ENCODE measurements around the gene ULK2. TPM values are rescaled to one million over a fixed set of nuclear protein-coding genes. Genes with fewer than 3 reads are reported as not detected.

The ULK2 gene
- total RNA-seq, 1 donor from 2014 or later, result 24.5 TPM

DNA sequence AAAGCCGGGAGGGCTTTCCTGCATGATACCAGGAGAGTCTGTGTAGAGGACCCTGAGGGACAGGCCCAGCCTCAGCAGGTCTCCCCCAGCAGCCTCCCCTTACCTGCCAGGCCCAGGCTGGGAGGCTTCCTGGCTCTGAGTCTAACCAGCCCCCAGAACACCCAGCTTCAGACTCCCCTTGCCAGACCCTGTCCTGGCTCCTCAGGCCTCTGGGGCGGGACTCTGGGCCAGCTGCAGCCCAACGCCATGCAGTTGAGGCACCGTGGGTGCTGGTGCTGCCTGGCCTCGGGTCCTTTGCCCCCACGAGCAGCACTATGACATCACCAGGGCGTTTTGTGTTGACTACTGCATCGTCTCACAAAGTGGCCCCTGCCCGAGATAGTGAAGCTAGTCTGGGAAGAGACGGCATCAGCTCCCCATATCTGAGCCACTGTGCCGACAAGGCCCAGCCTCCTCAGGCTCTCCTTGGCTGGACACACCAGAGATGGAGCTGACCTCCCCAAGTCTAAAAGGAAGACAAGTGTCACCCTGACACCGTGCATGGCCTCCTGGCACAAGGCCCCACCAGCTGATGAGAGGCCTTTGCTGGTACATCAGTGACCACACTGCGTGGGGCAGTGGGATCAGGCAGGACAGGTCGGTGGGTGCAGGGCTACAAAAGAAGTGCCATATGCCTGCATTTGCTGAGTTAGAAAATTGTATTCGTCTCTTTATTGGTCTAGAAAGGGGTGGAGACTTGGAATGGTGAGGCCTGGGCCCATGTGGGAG, 130.2 kb downstream of the ULK2 start:
- H3K27me3 ChIP-seq (ENCODE audit: control insufficient read depth, insufficient read depth, low read length), result peaks cover 3% of the 10 kb centered on the region
- no peaks in the 10 kb centered on the region for H3K36me3 ChIP-seq (ENCODE audit: control insufficient read depth, insufficient read depth, low read length)
- H3K4me3 ChIP-seq (ENCODE audit: low read depth, low read length), result no peak overlapping the region
- TF ChIP-seq, protein P1, sequence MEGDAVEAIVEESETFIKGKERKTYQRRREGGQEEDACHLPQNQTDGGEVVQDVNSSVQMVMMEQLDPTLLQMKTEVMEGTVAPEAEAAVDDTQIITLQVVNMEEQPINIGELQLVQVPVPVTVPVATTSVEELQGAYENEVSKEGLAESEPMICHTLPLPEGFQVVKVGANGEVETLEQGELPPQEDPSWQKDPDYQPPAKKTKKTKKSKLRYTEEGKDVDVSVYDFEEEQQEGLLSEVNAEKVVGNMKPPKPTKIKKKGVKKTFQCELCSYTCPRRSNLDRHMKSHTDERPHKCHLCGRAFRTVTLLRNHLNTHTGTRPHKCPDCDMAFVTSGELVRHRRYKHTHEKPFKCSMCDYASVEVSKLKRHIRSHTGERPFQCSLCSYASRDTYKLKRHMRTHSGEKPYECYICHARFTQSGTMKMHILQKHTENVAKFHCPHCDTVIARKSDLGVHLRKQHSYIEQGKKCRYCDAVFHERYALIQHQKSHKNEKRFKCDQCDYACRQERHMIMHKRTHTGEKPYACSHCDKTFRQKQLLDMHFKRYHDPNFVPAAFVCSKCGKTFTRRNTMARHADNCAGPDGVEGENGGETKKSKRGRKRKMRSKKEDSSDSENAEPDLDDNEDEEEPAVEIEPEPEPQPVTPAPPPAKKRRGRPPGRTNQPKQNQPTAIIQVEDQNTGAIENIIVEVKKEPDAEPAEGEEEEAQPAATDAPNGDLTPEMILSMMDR (IDR thresholded peaks at IDR 0.05; ENCODE audit: insufficient read depth, low read length, poor library complexity, severe bottlenecking), result no peak
- no peak for DNase-seq (ENCODE audit: low read depth)

GRCh38 chr17:19736071-19736470, 131.7 kb downstream of the ULK2 start:
- TF ChIP-seq, protein P1 (IDR thresholded peaks at IDR 0.05; ENCODE audit: insufficient read depth, low read length, poor library complexity, severe bottlenecking), result no peak
- DNase-seq (ENCODE audit: low read depth), result no peak
- Histone ChIP-seq H3K36me3 (ENCODE audit: control insufficient read depth, insufficient read depth, low read length) (no peaks in the 10 kb centered on the region), H3K4me3 (ENCODE audit: low read depth, low read length) (no peak overlapping the region), H3K27me3 (ENCODE audit: control insufficient read depth, insufficient read depth, low read length) (peaks cover 8% of the 10 kb centered on the region)

DNA sequence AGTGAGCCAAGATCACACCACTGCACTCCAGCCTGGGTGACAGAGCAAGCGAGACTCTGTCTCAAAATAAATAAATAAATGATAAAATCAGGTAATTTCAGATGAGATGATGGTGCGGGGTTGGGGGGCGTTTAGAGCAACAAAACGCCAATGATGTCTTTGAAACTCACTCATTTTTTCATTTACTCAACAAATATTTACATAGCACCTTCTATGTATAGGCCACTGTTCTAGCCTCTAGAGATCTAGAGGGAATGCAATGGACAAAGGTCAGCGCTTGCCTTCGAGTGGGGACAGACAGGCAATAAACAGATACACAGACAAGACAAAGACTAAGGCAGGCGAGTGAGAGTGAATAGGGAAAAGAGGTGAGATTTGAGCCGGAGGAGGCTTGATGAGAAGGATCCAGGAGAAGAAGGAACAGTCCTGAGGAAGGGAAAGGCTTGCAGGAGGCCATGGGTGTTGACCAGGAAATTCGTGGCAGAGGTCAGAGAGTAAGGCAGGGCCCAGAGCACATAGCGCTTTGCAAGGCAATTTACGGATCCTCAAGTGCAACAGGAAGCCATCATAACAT, 133.7 kb downstream of the ULK2 start:
- DNase-seq (ENCODE audit: low read depth), result no peak
- no peaks in the 10 kb centered on the region for H3K36me3 ChIP-seq (ENCODE audit: control insufficient read depth, insufficient read depth, low read length)
- H3K27me3 ChIP-seq (ENCODE audit: control insufficient read depth, insufficient read depth, low read length), result peaks cover 10% of the 10 kb centered on the region
- no peak overlapping the region for H3K4me3 ChIP-seq (ENCODE audit: low read depth, low read length)
- TF ChIP-seq, protein P1 (IDR thresholded peaks at IDR 0.05; ENCODE audit: insufficient read depth, low read length, poor library complexity, severe bottlenecking), result no peak

DNA sequence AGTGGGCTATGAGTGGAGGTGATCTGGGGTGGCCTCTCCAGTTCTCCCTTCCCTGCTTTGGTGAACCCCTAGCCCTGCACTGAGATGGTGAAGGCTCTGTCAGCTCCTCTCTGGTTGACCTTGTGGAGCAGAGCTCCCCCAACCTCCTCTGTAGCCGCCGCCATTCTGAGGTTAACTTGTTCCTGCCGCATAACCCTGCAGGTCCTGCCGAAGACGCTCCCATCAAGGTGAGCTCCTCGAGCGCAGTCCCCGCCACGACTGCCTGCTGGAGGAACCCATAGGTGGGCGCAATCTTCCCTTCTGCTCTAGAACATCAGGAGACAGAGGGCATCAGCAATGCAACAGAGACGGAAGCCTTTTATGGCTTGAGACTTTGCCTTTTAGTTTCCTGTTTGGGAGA, 136.1 kb downstream of the ULK2 start:
- TF ChIP-seq, protein P1 (IDR thresholded peaks at IDR 0.05; ENCODE audit: insufficient read depth, low read length, poor library complexity, severe bottlenecking), result no peak
- Histone ChIP-seq H3K27me3 (ENCODE audit: control insufficient read depth, insufficient read depth, low read length) (peaks cover 10% of the 10 kb centered on the region), H3K36me3 (ENCODE audit: control insufficient read depth, insufficient read depth, low read length) (no peaks in the 10 kb centered on the region), H3K4me3 (ENCODE audit: low read depth, low read length) (no peak overlapping the region)
- no peak for DNase-seq (ENCODE audit: low read depth)

DNA sequence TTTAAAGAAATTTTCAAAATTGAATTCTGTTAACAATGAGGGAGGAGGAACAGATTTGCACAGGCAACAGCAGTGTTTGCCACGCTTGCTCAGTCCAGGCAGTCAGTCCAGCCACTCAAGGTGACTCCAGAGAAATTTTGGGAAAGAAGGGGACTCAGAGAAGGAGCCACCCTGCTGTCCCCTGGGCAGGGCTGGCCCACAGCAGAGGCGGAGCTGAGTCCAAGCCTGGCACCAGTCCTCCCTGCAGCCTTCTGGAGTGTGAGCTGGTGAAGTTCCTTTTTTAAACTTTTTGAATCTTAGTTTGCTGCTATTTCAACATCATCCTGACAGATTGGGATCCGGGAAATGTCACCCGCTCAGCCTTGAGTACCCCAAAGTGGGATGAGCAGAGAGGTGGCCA, 136.9 kb downstream of the ULK2 start:
- Histone ChIP-seq H3K27me3 (ENCODE audit: control insufficient read depth, insufficient read depth, low read length) (peaks cover 10% of the 10 kb centered on the region), H3K4me3 (ENCODE audit: low read depth, low read length) (no peak overlapping the region), H3K36me3 (ENCODE audit: control insufficient read depth, insufficient read depth, low read length) (no peaks in the 10 kb centered on the region)
- no peak for DNase-seq (ENCODE audit: low read depth)
- TF ChIP-seq, protein P1 (IDR thresholded peaks at IDR 0.05; ENCODE audit: insufficient read depth, low read length, poor library complexity, severe bottlenecking), result no peak

Data from kidney epithelial cell (primary cell).